Heart left ventricle (tissue), 13 donors: Measurements from ENCODE around the gene DYNC2H1.

Experiments used
- CTCF ChIP-seq, 12 donors: fragments of 200-600 bp; sonication (generic) in 4 of 12; IDR thresholded peaks; one replicate each; pipeline versions ENCODE4 v1.5.0 to v1.8.0; 2018 to 2022; ENCODE audit warnings: antibody characterized with exemption in 12 of 12, mild to moderate bottlenecking in 5 of 12
- POLR2A ChIP-seq, 2 donors: fragments of 450-650 bp; IDR thresholded peaks; one replicate each; pipeline ENCODE4 v1.6.1; 2017; ENCODE audit warnings: antibody characterized with exemption in 2 of 2, mild to moderate bottlenecking in 2 of 2, moderate library complexity in 2 of 2
- donor health status: ischemic (EF 13 %, LVEDD 7.1; RV severe dilation, severe dysfunction).
- donor health status: DM: no; HTN: yes; CAD: no.
- donor health status: DM: no; HTN: no; CAD: no.
- donor health status: ischemic (EF 25% LVEDD 6.9; RV normal size, moderate dysfunction).
- donor health status: ischemic (EF 25% LVEDD 5.7; RV mildly dilated, moderate dysfunction).
- donor health status: ischemic (EF 35%, LVEDD 5.7; RV mildly dilated, moderate dysfunction).
- donor health status: nonischemic (EF 11% LVEDD 7.7; RV severe dilation, severe dysfunction).
- donor health status: DM: yes; HTN: yes; CAD: no.
- donor health status: PGD.
- donor health status: ischemic (EF 29% LVEDD 5.4; RV normal size, mild dysfunction).
- donor health status: nonischemic (EF 23%, LVEDD 6.1; RV moderate dilation, normal function).

- TF ChIP-seq CTCF (IDR thresholded peaks at IDR 0.05): no peak
- TF ChIP-seq POLR2A (IDR thresholded peaks at IDR 0.05): no peak
Observed at GRCh38 chr11:103525069-103525468, 415.8 kb downstream of the DYNC2H1 start.
